ENCODE results near the gene MRPS11. TPM values are rescaled to one million over a fixed set of nuclear protein-coding genes. Genes with fewer than 3 reads are reported as not detected.
"Not testable (repeated sequence)": the region's sequence is repeated elsewhere in the genome, so short reads cannot be mapped to it uniquely, and the experiment has no call there.

Gene MRPS11
- total and polyA plus RNA-seq, 2 of the 4 experiments (the other 2 are of a cell fraction) = 66.1 to 87.8 TPM

DNA sequence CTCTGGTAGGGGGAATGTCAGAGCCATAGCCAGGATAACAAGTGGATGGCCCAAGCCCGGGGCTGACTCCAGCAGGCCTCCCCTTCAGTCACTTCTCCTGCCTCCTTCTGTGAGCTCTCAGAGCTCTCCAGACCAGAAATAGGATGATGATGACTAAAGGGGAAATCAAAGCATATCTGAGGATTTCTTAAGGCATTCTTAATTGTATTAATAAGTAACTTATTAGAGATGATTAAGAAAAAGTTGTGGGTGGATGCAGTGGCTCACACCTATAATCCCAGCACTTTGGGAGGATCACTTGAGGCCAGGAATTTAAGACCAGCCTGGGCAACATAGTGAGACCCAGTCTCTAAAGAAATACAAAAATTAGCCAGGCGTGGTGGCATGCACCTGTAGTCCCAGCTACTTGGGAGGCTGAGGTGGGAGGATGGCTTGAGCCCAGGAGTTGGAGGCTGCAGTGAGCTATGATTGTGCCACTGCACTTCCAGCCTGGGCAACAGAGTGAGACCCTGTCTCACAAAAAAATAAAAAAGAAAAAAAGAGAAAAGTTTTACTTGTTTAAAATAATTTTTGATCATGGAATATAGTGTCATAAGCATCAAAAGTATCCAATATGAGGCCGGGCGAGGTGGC lies 6.3 kb downstream of the MRPS11 start:
- not testable (repeated sequence) for BruUV-seq (replicated peaks)

More for the DNA sequence above, 6.3 kb downstream of the MRPS11 start:
- WGBS, 2 experiments (ENCODE audit: extremely low coverage in 2 of 2, insufficient read length in 1 of 2) = 100% methylated on average over 1 of the region's 4 CpGs; no CpG with 5 or more reads in 1 of the 2 experiments
- H3K9me3 ChIP-seq (ENCODE audit: control insufficient read depth, insufficient read depth, low read length); POLR2A ChIA-PET (ENCODE audit: unreplicated experiment); ATAC-seq (ENCODE audit: low read depth); H2BK5ac ChIP-seq (ENCODE audit: low read depth, low read length, poor library complexity, severe bottlenecking); CTCF ChIA-PET; H3K4me3 ChIP-seq (ENCODE audit: insufficient read depth, low read depth, low read length); H3K27ac ChIP-seq (ENCODE audit: insufficient read depth, low read length); H2BK120ac ChIP-seq (ENCODE audit: low read depth, low read length); H3K9me1 ChIP-seq (ENCODE audit: insufficient read depth, low read length); H3K18ac ChIP-seq (ENCODE audit: low read depth, low read length); H4K20me1 ChIP-seq (ENCODE audit: insufficient read depth, low read length); H3K23ac ChIP-seq (ENCODE audit: low read depth, low read length); DNase-seq; H4K5ac ChIP-seq (ENCODE audit: low read depth, low read length); H3K9ac ChIP-seq (ENCODE audit: low read depth, low read length); H4K8ac ChIP-seq (ENCODE audit: low read depth in 2 of 2, low read length in 2 of 2); H3K4me1 ChIP-seq (ENCODE audit: control insufficient read depth, insufficient read depth, low read length); H3K4ac ChIP-seq (ENCODE audit: low read depth, low read length); dilution Hi-C loops (cut with HindIII; ENCODE audit: low sequenced_read_pairs, unreplicated experiment); H3K56ac ChIP-seq (ENCODE audit: extremely low read depth, insufficient read depth, low read length); H3K4me2 ChIP-seq (ENCODE audit: low read depth, low read length); H2AFZ ChIP-seq (replicated peaks; ENCODE audit: low read length, poor library complexity); H2BK15ac ChIP-seq (ENCODE audit: low read depth, low read length); H4K91ac ChIP-seq (ENCODE audit: insufficient read depth, low read depth, low read length); H2AK5ac ChIP-seq (ENCODE audit: low read depth, low read length); H3K14ac ChIP-seq (replicated peaks; ENCODE audit: low read depth, low read length); intact Hi-C loops (cut with micrococcal nuclease); in situ Hi-C loops (cut with MboI; ENCODE audit: low sequenced_read_pairs); H3K27me3 ChIP-seq (ENCODE audit: control insufficient read depth, insufficient read depth, low read length); H2BK20ac ChIP-seq (ENCODE audit: low read depth, low read length); H2AK9ac ChIP-seq (replicated peaks; ENCODE audit: low read depth, low read length, poor library complexity): not testable (repeated sequence)
- Histone ChIP-seq H3K79me1 (ENCODE audit: low read depth in 1 of 2, low read length in 2 of 2) (peaks cover 13 to 17% of the 10 kb centered on the region in 2 experiments), H3K36me3 (ENCODE audit: control insufficient read depth, insufficient read depth, low read length) (peaks cover 26% of the 10 kb centered on the region)

Data from IMR-90 (cell line).